ENCODE data around the gene NOP9. TPM values are rescaled to one million over a fixed set of nuclear protein-coding genes. Genes with fewer than 3 reads are reported as not detected.

NOP9 gene
- total RNA-seq, 2 experiments from 2014 or later, result 25.9 to 27.5 TPM

GRCh38 chr14:24256960-24257359 is 42.7 kb upstream of the NOP9 start:
- H3K4me3 Mint-ChIP-seq, result no peak overlapping the region
- no peaks in the 10 kb centered on the region for H3K4me1 ChIP-seq (ENCODE audit: insufficient read depth, low read length)
- H3K4me3 ChIP-seq (ENCODE audit: low read length), result no peak overlapping the region
- intact Hi-C loops (cut with DNase I, micrococcal nuclease), result no loop called here
- H3K27me3 Mint-ChIP-seq, result no peaks in the 10 kb centered on the region
- H3K27me3 ChIP-seq (ENCODE audit: control insufficient read depth in 1 of 2, insufficient read depth in 2 of 2, low read length in 2 of 2), result no peaks in the 10 kb centered on the region
- H3K27ac ChIP-seq (ENCODE audit: low read depth in 1 of 2, low read length in 2 of 2), result no peak overlapping the region
- peaks cover 47% of the 10 kb centered on the region for H3K36me3 Mint-ChIP-seq (ENCODE audit: low read depth)
- no peaks in the 10 kb centered on the region for H3K4me1 Mint-ChIP-seq (ENCODE audit: low read depth)
- no peak for TF ChIP-seq CTCF (IDR thresholded peaks at IDR 0.05)
- DNase-seq (no peak), ATAC-seq (ENCODE audit: poor library complexity) (no peak)
- POLR2A ChIA-PET, result no interaction called here
- no peaks in the 10 kb centered on the region for H3K9me3 ChIP-seq (ENCODE audit: control insufficient read depth in 1 of 2, insufficient read depth in 1 of 2, low read length in 2 of 2)
- no peak overlapping the region for H3K27ac Mint-ChIP-seq
- H3K9me3 Mint-ChIP-seq, result no peaks in the 10 kb centered on the region
- H3K36me3 ChIP-seq (ENCODE audit: insufficient read depth, low read length), result peaks cover 29% of the 10 kb centered on the region
- CTCF ChIA-PET, result no interaction called here

GRCh38 chr14:24258119-24258518 is 41.5 kb upstream of the NOP9 start:
- intact Hi-C loops (cut with DNase I, micrococcal nuclease), result no loop called here
- Histone ChIP-seq H3K4me1 (ENCODE audit: insufficient read depth, low read length) (no peaks in the 10 kb centered on the region), H3K9me3 (ENCODE audit: control insufficient read depth in 1 of 2, insufficient read depth in 1 of 2, low read length in 2 of 2) (no peaks in the 10 kb centered on the region), H3K36me3 (ENCODE audit: insufficient read depth, low read length) (peaks cover 26% of the 10 kb centered on the region), H3K27me3 (ENCODE audit: control insufficient read depth in 1 of 2, insufficient read depth in 2 of 2, low read length in 2 of 2) (no peaks in the 10 kb centered on the region), H3K27ac (ENCODE audit: low read depth in 1 of 2, low read length in 2 of 2) (no peak overlapping the region), H3K4me3 (ENCODE audit: low read length) (no peak overlapping the region)
- Mint-ChIP-seq H3K27me3 (no peaks in the 10 kb centered on the region), H3K27ac (no peak overlapping the region), H3K9me3 (no peaks in the 10 kb centered on the region), H3K36me3 (ENCODE audit: low read depth) (peaks cover 58% of the 10 kb centered on the region), H3K4me3 (no peak overlapping the region), H3K4me1 (ENCODE audit: low read depth) (no peaks in the 10 kb centered on the region)
- CTCF ChIA-PET, result interaction anchor here (0.7 kb wide), 1 partner anchor 15 kb away, joined by 4 read pairs; the partner anchor contains the start of gene TINF2
- DNase-seq, result no peak
- ATAC-seq (ENCODE audit: poor library complexity), result no peak
- POLR2A ChIA-PET, result no interaction called here
- no peak for TF ChIP-seq CTCF (IDR thresholded peaks at IDR 0.05)

GRCh38 chr14:24258548-24259265 is 40.9 kb upstream of the NOP9 start:
- intact Hi-C loops (cut with DNase I, micrococcal nuclease), result no loop called here
- ATAC-seq (ENCODE audit: poor library complexity), result no peak
- peaks cover 28% of the 10 kb centered on the region for H3K36me3 ChIP-seq (ENCODE audit: insufficient read depth, low read length)

More at GRCh38 chr14:24258548-24259265, 40.9 kb upstream of the NOP9 start:
- Histone ChIP-seq H3K4me3 (ENCODE audit: low read length) (no peak overlapping the region), H3K27ac (ENCODE audit: low read depth in 1 of 2, low read length in 2 of 2) (no peak overlapping the region), H3K27me3 (ENCODE audit: control insufficient read depth in 1 of 2, insufficient read depth in 2 of 2, low read length in 2 of 2) (no peaks in the 10 kb centered on the region), H3K9me3 (ENCODE audit: control insufficient read depth in 1 of 2, insufficient read depth in 1 of 2, low read length in 2 of 2) (no peaks in the 10 kb centered on the region), H3K4me1 (ENCODE audit: insufficient read depth, low read length) (no peaks in the 10 kb centered on the region)
- Mint-ChIP-seq H3K36me3 (ENCODE audit: low read depth) (peaks cover 56% of the 10 kb centered on the region), H3K4me3 (no peak overlapping the region), H3K27me3 (no peaks in the 10 kb centered on the region), H3K4me1 (ENCODE audit: low read depth) (no peaks in the 10 kb centered on the region), H3K27ac (no peak overlapping the region), H3K9me3 (no peaks in the 10 kb centered on the region)
- CTCF ChIA-PET, result no interaction called here
- no peak for TF ChIP-seq CTCF (IDR thresholded peaks at IDR 0.05)
- no peak for DNase-seq
- POLR2A ChIA-PET, result interaction anchor here (0.7 kb wide), 1 partner anchor 16 kb away, joined by 3 read pairs; the partner anchor contains the start of gene TINF2
